ENCODE data around the gene NOXRED1.

NOXRED1 gene

GRCh38 chr14:77409131-77409533 lies 14.2 kb downstream of the NOXRED1 start:
- DNase-seq (ENCODE audit: low spot score): no peak

- DNase-seq (ENCODE audit: low spot score): no peak
Observed at GRCh38 chr14:77407158-77407557, 16.2 kb downstream of the NOXRED1 start.

GRCh38 chr14:77406718-77407117 lies 16.6 kb downstream of the NOXRED1 start:
- no peak for DNase-seq (ENCODE audit: low spot score)

GRCh38 chr14:77406086-77406485 lies 17.2 kb downstream of the NOXRED1 start:
- no peak for DNase-seq (ENCODE audit: low spot score)

- DNase-seq (ENCODE audit: low spot score): no peak
Observed at GRCh38 chr14:77403768-77404167, 19.6 kb downstream of the NOXRED1 start.

- DNase-seq (ENCODE audit: low spot score): no peak
Observed at GRCh38 chr14:77400216-77400615, 23.1 kb downstream of the NOXRED1 start.

GRCh38 chr14:77390188-77390587 lies 33.1 kb downstream of the NOXRED1 start:
- no peak for DNase-seq (ENCODE audit: low spot score)

GRCh38 chr14:77378701-77379100 lies 44.6 kb downstream of the NOXRED1 start:
- DNase-seq (ENCODE audit: low spot score): no peak

- DNase-seq (ENCODE audit: low spot score): no peak
Observed at GRCh38 chr14:77377502-77377844, 45.9 kb downstream of the NOXRED1 start.

- DNase-seq (ENCODE audit: low spot score): peak; percentile 97
Observed at GRCh38 chr14:77376771-77377501, 46.4 kb downstream of the NOXRED1 start, which contains the start of the genes SAMD15 and TMED8. TSS of gene SAMD15 (plus strand) at chr14:77377379. CDS start at chr14:77377419, 40 bp downstream. TSS of gene TMED8 (minus strand) at chr14:77377094. CDS start at chr14:77377053, 41 bp downstream.

- no peak for DNase-seq (ENCODE audit: low spot score)
Observed at GRCh38 chr14:77375973-77376770, 47.2 kb downstream of the NOXRED1 start.

GRCh38 chr14:77375164-77375950 lies 48.0 kb downstream of the NOXRED1 start:
- DNase-seq (ENCODE audit: low spot score): no peak

GRCh38 chr14:77372304-77372841 lies 51.0 kb downstream of the NOXRED1 start:
- no peak for DNase-seq (ENCODE audit: low spot score)

- DNase-seq (ENCODE audit: low spot score): no peak
Observed at GRCh38 chr14:77369285-77369684, 54.0 kb downstream of the NOXRED1 start.

- DNase-seq (ENCODE audit: low spot score): no peak
Observed at GRCh38 chr14:77364146-77364545, 59.2 kb downstream of the NOXRED1 start.

GRCh38 chr14:77359626-77360025 lies 63.7 kb downstream of the NOXRED1 start:
- DNase-seq (ENCODE audit: low spot score): no peak

GRCh38 chr14:77356899-77357298 lies 66.4 kb downstream of the NOXRED1 start:
- DNase-seq (ENCODE audit: low spot score): no peak

- no peak for DNase-seq (ENCODE audit: low spot score)
Observed at GRCh38 chr14:77355811-77356210, 67.5 kb downstream of the NOXRED1 start.

GRCh38 chr14:77353469-77354141 lies 69.7 kb downstream of the NOXRED1 start:
- no peak for DNase-seq (ENCODE audit: low spot score)

GRCh38 chr14:77347751-77348150 lies 75.6 kb downstream of the NOXRED1 start:
- no peak for DNase-seq (ENCODE audit: low spot score)

GRCh38 chr14:77346495-77346894 lies 76.8 kb downstream of the NOXRED1 start:
- DNase-seq (ENCODE audit: low spot score): no peak

Data from D341Med (cell line).